ENCODE results near the gene C9orf50. TPM values are rescaled to one million over a fixed set of nuclear protein-coding genes. Genes with fewer than 3 reads are reported as not detected.
A peak's percentile ranks its signal among the peaks of the same experiment; 100 is the strongest.

C9orf50 gene
- total and polyA plus RNA-seq, 11 donors: not detected

DNA sequence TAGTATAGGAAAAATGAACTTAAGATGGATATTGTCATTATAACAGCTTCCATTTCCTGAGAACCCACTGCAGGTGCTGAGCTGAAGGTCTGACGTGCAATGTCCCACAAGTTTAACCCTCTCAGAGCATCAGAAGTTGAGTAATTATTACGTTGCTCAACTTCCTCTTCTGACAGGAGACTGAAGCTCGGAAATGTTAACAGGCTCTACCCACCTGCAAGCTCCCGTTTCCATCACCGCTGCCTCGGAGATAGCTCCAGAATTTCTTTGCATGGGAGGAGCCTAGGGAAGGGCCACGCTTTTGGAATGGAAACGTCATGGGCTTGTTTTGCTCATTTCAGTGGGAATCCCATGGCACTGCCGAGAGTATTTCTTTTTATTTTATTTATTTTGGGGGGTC is 4.0 kb upstream of the C9orf50 start:
- peaks cover 0 to 6% (median 0%) of the 10 kb centered on the region in 9 donors for H3K36me3 ChIP-seq
- H3K4me1 ChIP-seq: peaks cover 15 to 62% (median 39%) of the 10 kb centered on the region in 12 donors
- ATAC-seq (no peak), DNase-seq (no peak)
- no peak for TF ChIP-seq POLR2A (IDR thresholded peaks at IDR 0.05)
- TF ChIP-seq, protein P1, sequence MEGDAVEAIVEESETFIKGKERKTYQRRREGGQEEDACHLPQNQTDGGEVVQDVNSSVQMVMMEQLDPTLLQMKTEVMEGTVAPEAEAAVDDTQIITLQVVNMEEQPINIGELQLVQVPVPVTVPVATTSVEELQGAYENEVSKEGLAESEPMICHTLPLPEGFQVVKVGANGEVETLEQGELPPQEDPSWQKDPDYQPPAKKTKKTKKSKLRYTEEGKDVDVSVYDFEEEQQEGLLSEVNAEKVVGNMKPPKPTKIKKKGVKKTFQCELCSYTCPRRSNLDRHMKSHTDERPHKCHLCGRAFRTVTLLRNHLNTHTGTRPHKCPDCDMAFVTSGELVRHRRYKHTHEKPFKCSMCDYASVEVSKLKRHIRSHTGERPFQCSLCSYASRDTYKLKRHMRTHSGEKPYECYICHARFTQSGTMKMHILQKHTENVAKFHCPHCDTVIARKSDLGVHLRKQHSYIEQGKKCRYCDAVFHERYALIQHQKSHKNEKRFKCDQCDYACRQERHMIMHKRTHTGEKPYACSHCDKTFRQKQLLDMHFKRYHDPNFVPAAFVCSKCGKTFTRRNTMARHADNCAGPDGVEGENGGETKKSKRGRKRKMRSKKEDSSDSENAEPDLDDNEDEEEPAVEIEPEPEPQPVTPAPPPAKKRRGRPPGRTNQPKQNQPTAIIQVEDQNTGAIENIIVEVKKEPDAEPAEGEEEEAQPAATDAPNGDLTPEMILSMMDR (IDR thresholded peaks at IDR 0.05): no peak
- H3K27ac ChIP-seq: peak overlapping the region in 1 of 12 donors; percentile 98
- 38 to 47% (median 43%) methylated on average over 9 of the region's 9 CpGs for WGBS, 4 donors
- peaks cover 0 to 16% (median 2%) of the 10 kb centered on the region in 9 donors for H3K27me3 ChIP-seq
- H3K9me3 ChIP-seq: no peaks in the 10 kb centered on the region
- intact Hi-C loops (cut with DNase I): loop anchor here in 2 of 10 donors (5.0 kb wide), 1 partner anchor 493 kb away; no protein-coding TSS in a partner anchor
- peak overlapping the region in 2 of 12 donors; percentile 75 to 85 for H3K4me3 ChIP-seq

DNA sequence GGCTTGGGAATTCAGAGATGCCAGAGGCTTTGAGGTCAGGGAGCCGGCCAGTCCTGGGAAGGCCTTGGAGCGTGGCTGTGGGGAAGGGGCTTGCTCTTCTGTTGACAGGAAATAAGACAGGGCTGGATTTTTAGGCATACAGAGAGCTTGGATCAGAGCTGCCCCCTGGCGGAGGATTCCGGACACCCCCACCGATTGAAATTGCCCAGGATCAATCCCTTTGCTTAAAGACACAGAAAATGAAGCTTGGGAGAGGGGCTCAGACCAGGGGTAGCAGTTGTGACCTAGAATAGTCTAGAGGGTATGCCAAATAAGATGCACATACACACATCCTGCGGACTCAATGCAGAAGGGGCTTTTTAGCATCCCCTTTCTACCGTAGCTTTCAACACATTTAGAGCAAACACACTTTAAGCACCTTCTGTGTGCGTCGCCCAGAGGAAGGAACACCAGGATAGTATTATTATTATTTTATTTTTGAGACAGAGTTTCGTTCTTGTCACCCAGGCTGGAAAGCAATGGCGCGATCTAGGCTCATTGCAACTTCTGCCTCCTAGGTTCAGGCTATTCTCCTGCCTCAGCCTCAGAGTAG is 3.4 kb upstream of the C9orf50 start:
- TF ChIP-seq, protein P1 (IDR thresholded peaks at IDR 0.05): peak; percentile 59 to 77 (median 70)
- no peak for TF ChIP-seq POLR2A (IDR thresholded peaks at IDR 0.05)
- Histone ChIP-seq H3K4me1 (peaks cover 15 to 58% (median 38%) of the 10 kb centered on the region in 12 donors), H3K9me3 (no peaks in the 10 kb centered on the region), H3K36me3 (peaks cover 0 to 6% (median 0%) of the 10 kb centered on the region in 9 donors), H3K4me3 (no peak overlapping the region), H3K27ac (no peak overlapping the region), H3K27me3 (peaks cover 0 to 23% (median 2%) of the 10 kb centered on the region in 9 donors)
- DNase-seq: peak in 1 of 5 donors; percentile 7
- 38 to 48% (median 45%) methylated on average over 11 to 12 of the region's 12 CpGs for WGBS, 4 donors
- no peak for ATAC-seq
- intact Hi-C loops (cut with DNase I): loop anchor here in 1 of 10 donors (5.0 kb wide), 1 partner anchor 492 kb away; no protein-coding TSS in a partner anchor

- Histone ChIP-seq H3K27ac (no peak overlapping the region), H3K4me1 (peaks cover 13 to 49% (median 28%) of the 10 kb centered on the region in 12 donors), H3K27me3 (peaks cover 0 to 27% (median 2%) of the 10 kb centered on the region in 9 donors), H3K36me3 (peaks cover 0 to 6% (median 0%) of the 10 kb centered on the region in 9 donors), H3K4me3 (no peak overlapping the region), H3K9me3 (no peaks in the 10 kb centered on the region)
- no peak for DNase-seq
- intact Hi-C loops (cut with DNase I): loop anchor here in 1 of 10 donors (5.0 kb wide), 1 partner anchor 491 kb away; no protein-coding TSS in a partner anchor
- no peak for TF ChIP-seq POLR2A (IDR thresholded peaks at IDR 0.05)
- TF ChIP-seq, protein P1 (IDR thresholded peaks at IDR 0.05): no peak
- 57 to 76% (median 66%) methylated on average over 6 of the region's 6 CpGs for WGBS, 4 donors
- ATAC-seq: no peak
These were observed 2.4 kb upstream of the C9orf50 start for GRCh38 chr9:129623331-129623730.

Measured in heart left ventricle (tissue), 16 donors.